Esophagus (tissue), 2 donors: Measurements from ENCODE around the gene TCF19. TPM values are rescaled to one million over a fixed set of nuclear protein-coding genes. Genes with fewer than 3 reads are reported as not detected.

Experiments used
- H3K27ac ChIP-seq, 2 donors: one replicate each; pipeline ENCODE4 v1.5.1; 2013; ENCODE audit warnings: low read depth in 2 of 2, mild to moderate bottlenecking in 2 of 2, inconsistent platforms in 1 of 2, low read length in 1 of 2, moderate library complexity in 1 of 2
- H3K27me3 ChIP-seq, 2 donors: one replicate each; pipeline ENCODE4 v1.6.1; 2013; ENCODE audit warnings: low read length in 2 of 2, control low read depth in 1 of 2, mild to moderate bottlenecking in 1 of 2; ENCODE audit not compliant: insufficient read depth in 2 of 2, control insufficient read depth in 1 of 2
- H3K36me3 ChIP-seq, 2 donors: one replicate each; pipeline ENCODE4 v1.6.1; 2013; ENCODE audit warnings: low read length in 1 of 2; ENCODE audit not compliant: control insufficient read depth in 2 of 2, insufficient read depth in 2 of 2
- H3K4me1 ChIP-seq, 2 donors: one replicate each; pipeline ENCODE4 v1.6.1; 2013; ENCODE audit warnings: low read length in 1 of 2; ENCODE audit not compliant: control insufficient read depth in 2 of 2, insufficient read depth in 2 of 2
- H3K4me3 ChIP-seq, 2 donors: one replicate each; pipeline ENCODE4 v1.5.1; 2013; ENCODE audit warnings: low read length in 2 of 2, mild to moderate bottlenecking in 2 of 2, low read depth in 1 of 2, moderate library complexity in 1 of 2
- H3K9me3 ChIP-seq, 2 donors: one replicate each; pipeline ENCODE4 v1.6.1; 2013; ENCODE audit warnings: mild to moderate bottlenecking in 2 of 2, low read depth in 1 of 2, low read length in 1 of 2, moderate library complexity in 1 of 2; ENCODE audit not compliant: control insufficient read depth in 2 of 2, insufficient read depth in 1 of 2
- WGBS, 2 donors: extraction: QIAGEN DNeasy Blood & Tissue Kit; methylation state at CpG; one replicate each; pipeline ENCODE4 v1.1.7; 2013; 5-methylcytosine and 5-hydroxymethylcytosine counted together
- polyA plus RNA-seq, 2 donors: library from polyadenylated mRNA; stranded (reverse); fragments of 200-250 nt; gene quantifications; one replicate each; pipeline ENCODE4 v1.2.3, GENCODE V29; 2013
- donor health status: healthy with polysubstance abuse.
- donor health status: Bipolar disorder and iron deficiency.

Gene TCF19
- polyA plus RNA-seq, 2 donors: 10.3 to 11.0 TPM

DNA sequence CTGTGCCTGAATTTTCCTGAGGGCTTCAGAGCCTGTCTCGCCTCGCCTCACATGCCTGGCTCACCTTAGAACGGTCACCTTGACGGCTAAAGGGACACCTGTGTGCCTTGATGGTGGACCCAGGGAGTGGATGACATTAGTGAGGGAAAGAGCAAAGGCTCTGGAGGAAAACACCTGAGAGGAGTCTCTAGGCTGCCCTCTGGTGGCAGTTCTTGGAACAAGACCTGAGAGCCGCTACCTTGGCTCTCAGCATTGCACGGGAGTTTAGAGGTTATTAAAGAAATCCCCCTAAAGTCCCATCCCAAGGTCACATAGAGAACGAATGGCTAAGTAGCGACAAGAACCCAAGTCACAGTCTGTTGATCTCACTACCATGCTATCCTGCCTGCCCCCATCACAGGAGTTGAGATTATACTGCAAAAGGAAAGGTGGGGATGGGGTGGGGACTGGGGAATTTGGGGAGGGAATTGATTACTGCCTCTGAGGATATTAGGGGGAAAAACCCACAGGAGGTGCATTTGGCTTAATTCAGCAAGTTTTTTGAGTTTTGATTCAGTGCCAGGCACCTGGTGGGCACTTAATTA is 30.2 kb upstream of the TCF19 start:
- no peaks in the 10 kb centered on the region for H3K27me3 ChIP-seq
- no peak overlapping the region for H3K27ac ChIP-seq
- 7 to 10% methylated on average over 8 of the region's 8 CpGs for WGBS, 2 donors
- H3K9me3 ChIP-seq: no peaks in the 10 kb centered on the region
- peaks cover 4 to 22% of the 10 kb centered on the region in 2 donors for H3K4me1 ChIP-seq
- H3K4me3 ChIP-seq: no peak overlapping the region
- H3K36me3 ChIP-seq: no peaks in the 10 kb centered on the region

DNA sequence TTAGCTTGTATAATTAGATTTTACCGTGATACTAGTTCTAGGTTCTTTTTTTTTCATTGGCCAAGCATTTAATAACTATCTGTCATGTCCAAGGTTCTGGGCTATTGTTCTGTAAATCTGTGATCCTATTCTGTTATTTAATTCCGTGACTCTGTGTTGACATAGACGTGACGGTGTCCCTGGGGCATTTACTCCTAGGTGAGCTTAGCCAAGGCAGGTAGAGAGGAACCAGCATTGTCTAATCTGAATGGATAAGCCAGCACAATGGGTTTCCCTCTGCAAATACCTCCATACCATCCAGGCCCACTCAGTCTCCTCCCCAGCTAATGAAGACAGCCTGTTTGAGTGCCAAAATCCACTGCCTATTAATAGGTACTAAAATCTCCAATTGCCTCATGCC is 29.3 kb upstream of the TCF19 start:
- WGBS, 2 donors: 36 to 44% methylated on average over 4 of the region's 4 CpGs
- H3K27ac ChIP-seq: no peak overlapping the region

DNA sequence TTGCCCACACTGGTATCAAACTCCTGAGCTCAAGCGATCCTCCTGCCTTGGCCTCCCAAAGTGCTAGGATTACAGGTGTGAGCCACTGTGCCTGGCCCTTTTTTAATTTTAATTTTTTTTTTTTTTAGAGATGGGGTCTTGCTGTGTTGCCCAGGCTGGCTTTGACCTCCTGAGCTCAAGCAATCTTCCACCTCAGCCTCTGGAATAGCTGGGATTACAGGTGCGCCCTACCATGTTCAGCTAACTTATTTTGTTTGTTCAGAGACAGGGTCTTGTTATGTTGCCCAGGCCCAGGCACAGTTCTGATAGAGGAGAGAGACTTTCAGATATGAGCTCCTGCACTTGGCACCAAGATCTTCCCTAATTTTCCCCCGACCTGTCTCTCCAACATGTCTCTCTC is 27.6 kb upstream of the TCF19 start:
- Histone ChIP-seq H3K9me3 (no peaks in the 10 kb centered on the region), H3K36me3 (no peaks in the 10 kb centered on the region), H3K4me3 (no peak overlapping the region), H3K27ac (no peak overlapping the region), H3K27me3 (no peaks in the 10 kb centered on the region), H3K4me1 (peaks cover 2 to 9% of the 10 kb centered on the region in 2 donors)
- 93 to 96% methylated on average over 3 of the region's 3 CpGs for WGBS, 2 donors

More for the DNA sequence above, 29.3 kb upstream of the TCF19 start:
- H3K4me3 ChIP-seq: no peak overlapping the region
- no peaks in the 10 kb centered on the region for H3K9me3 ChIP-seq
- no peaks in the 10 kb centered on the region for H3K27me3 ChIP-seq
- no peaks in the 10 kb centered on the region for H3K36me3 ChIP-seq
- H3K4me1 ChIP-seq: peaks cover 4 to 17% of the 10 kb centered on the region in 2 donors

DNA sequence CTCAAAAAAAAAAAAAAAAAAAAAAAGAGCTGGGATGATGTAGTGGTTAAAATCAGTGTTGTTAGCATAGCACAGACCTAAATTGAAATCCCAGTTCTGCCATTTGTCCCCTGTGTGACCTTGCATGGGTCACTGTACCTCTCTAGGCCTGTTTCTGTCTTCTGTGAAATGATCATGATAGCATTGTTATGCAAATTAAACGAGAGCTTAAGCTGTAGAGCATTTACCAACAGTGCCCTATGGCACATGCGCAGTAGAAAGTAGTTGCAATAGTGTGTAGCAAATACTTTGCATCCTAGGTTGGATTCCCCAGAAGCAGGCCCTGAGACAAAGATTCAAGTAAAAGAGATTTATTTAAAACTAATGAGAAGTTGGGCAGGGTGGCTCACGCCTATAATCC is 26.8 kb upstream of the TCF19 start:
- WGBS, 2 donors: 76 to 79% methylated on average over 3 of the region's 3 CpGs

DNA sequence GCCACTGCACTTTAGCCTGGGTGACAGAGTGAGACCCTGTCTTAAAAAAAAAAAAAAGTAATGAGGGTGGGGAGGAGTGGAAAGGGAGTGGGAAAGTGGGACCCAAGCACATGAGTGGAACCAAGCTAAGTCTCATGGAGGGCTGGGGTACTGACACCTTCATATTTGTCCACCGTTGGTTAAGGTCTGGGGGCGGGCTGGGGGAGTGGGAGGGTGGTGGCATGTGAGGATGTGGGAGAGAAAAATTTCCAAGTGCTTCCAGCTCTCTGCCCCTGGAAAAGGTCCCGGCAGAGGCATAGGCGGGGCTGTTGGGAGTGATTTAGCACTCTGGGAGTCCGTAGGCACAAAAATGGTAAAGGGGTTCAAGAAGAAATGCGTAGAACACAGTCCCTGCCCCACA is 25.6 kb upstream of the TCF19 start:
- 68 to 80% methylated on average over 6 of the region's 6 CpGs for WGBS, 2 donors
- Histone ChIP-seq H3K4me3 (no peak overlapping the region), H3K9me3 (no peaks in the 10 kb centered on the region), H3K4me1 (no peaks in the 10 kb centered on the region), H3K27me3 (no peaks in the 10 kb centered on the region), H3K27ac (no peak overlapping the region), H3K36me3 (no peaks in the 10 kb centered on the region)

More for the DNA sequence above, 26.8 kb upstream of the TCF19 start:
- H3K4me3 ChIP-seq: no peak overlapping the region
- H3K27ac ChIP-seq: no peak overlapping the region
- no peaks in the 10 kb centered on the region for H3K9me3 ChIP-seq
- no peaks in the 10 kb centered on the region for H3K27me3 ChIP-seq
- H3K4me1 ChIP-seq: peaks cover 0 to 2% of the 10 kb centered on the region in 2 donors
- no peaks in the 10 kb centered on the region for H3K36me3 ChIP-seq

DNA sequence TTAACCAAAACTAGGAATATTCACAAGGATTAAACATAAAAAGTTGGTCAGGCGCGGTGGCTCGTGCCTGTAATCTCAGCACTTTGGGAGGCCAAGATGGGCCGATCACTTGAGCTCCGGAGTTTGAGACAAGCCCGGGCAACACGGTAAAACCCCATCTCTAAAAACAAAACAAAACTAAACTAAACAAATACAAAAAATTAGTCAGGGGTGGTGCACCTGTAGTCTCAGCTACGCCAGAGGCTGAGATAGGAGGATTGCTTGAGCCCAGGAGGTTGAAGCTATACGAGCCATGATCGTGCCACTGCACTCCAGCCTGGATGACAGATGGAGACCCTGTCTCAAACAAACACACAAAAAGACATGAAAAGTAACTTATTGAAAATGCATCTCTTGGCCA is 22.7 kb upstream of the TCF19 start:
- Histone ChIP-seq H3K27me3 (no peaks in the 10 kb centered on the region), H3K4me3 (no peak overlapping the region), H3K9me3 (no peaks in the 10 kb centered on the region), H3K4me1 (peaks cover 0 to 14% of the 10 kb centered on the region in 2 donors), H3K36me3 (no peaks in the 10 kb centered on the region), H3K27ac (no peak overlapping the region)
- 76 to 87% methylated on average over 10 of the region's 10 CpGs for WGBS, 2 donors

DNA sequence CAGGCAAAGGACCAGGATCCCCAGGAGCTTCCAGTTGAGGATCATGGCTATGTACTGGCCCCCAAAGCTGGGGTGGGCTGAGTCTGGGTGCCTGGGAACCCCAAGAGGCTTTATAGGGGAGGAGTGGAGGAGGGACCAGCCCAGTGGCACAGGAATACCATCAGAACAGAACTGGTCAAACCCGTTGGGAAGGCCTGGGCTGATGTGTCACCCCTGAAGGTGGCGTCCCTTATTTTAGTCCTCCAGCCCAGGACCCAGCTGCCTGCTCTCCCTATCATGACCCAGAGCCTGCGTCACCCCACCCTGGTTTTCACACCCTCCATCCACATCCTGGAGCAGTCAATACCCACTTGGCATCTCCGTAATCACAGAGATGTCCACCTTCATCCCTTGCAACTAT is 19.4 kb upstream of the TCF19 start, which contains the start of gene PSORS1C2:
PSORS1C2 (minus strand) TSS at position 85 of the 400 bp plus-strand sequence; CDS start at position 45, 40 bp downstream.
- Histone ChIP-seq H3K4me1 (peaks cover 0 to 14% of the 10 kb centered on the region in 2 donors), H3K27ac (no peak within 1 kb of the TSS), H3K4me3 (no peak within 1 kb of the TSS), H3K27me3 (no peaks in the 10 kb centered on the region), H3K9me3 (no peaks in the 10 kb centered on the region), H3K36me3 (no peaks in the 10 kb centered on the region)
- 67 to 68% methylated on average over 4 of the region's 4 CpGs for WGBS, 2 donors

DNA sequence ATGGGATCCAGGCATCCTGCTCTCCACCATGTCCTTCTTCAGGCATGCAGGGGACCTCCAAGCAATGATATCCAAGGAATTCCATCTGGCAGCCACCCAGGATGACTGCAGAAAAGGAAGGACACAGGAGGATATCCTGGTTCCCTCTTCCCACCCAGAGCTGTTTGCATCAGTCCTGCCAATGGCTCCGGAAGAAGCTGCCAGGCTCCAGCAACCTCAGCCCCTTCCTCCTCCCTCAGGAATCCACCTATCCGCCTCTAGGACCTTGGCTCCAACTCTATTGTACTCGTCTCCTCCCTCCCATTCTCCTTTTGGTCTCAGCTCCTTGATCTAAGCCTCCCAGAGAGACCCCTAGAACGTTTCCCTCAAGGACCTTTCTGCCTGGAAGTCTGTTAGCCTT is 18.8 kb upstream of the TCF19 start:
- Histone ChIP-seq H3K27me3 (no peaks in the 10 kb centered on the region), H3K27ac (no peak overlapping the region), H3K36me3 (no peaks in the 10 kb centered on the region), H3K4me3 (no peak overlapping the region), H3K4me1 (peaks cover 0 to 14% of the 10 kb centered on the region in 2 donors), H3K9me3 (no peaks in the 10 kb centered on the region)
- WGBS, 2 donors: 21 to 32% methylated on average over 4 of the region's 4 CpGs

DNA sequence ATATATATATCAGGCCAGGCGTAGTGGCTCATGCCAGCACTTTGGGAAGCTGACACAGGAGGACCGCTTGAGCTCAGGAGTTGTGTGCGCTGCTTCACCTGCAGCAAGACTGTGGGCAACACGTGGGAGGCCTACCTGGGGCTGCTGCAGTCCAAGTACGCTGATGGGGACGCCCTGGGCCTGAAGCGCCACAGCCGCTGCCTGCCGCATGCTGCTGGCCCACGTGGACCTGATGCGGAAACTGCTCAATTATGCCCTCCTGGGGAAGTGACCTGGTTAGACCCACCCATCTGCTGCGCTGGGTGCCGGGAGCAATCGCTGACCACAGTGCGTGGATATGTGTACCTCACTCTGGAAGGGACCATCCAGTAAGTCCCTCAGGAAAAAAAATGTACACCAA is 17.7 kb upstream of the TCF19 start:
- Histone ChIP-seq H3K36me3 (peaks cover 0 to 3% of the 10 kb centered on the region in 2 donors), H3K27ac (no peak overlapping the region), H3K9me3 (no peaks in the 10 kb centered on the region), H3K4me3 (no peak overlapping the region), H3K4me1 (peaks cover 0 to 14% of the 10 kb centered on the region in 2 donors), H3K27me3 (no peaks in the 10 kb centered on the region)
- 84 to 89% methylated on average over 15 of the region's 15 CpGs for whole genome bisulfite sequencing, 2 donors

DNA sequence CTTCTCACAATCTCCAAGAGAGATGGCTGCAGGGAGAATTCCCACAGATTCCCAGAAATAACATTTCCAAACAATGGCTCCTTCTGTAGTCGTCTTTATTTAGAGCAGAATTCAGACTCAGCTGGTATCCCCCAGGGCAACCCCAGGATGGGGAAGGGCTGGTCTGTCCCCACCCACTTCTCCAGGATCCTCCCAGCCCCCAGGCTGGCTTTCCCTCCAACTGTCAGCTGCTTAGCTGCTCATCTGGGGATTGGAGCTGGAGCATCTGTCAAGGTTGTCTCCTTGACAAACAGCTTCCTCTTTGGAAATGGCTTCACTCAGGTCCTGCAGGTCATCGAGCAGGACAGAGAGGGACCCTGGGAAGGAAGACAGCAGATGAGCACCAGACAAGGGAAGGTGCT is 16.0 kb upstream of the TCF19 start:
- 42 to 48% methylated on average over 2 of the region's 2 CpGs for WGBS, 2 donors
- no peak overlapping the region for H3K27ac ChIP-seq
- H3K36me3 ChIP-seq: peaks cover 0 to 3% of the 10 kb centered on the region in 2 donors
- no peaks in the 10 kb centered on the region for H3K9me3 ChIP-seq
- H3K4me3 ChIP-seq: no peak overlapping the region
- H3K4me1 ChIP-seq: peaks cover 0 to 14% of the 10 kb centered on the region in 2 donors
- no peaks in the 10 kb centered on the region for H3K27me3 ChIP-seq
